Spleen (tissue), 11 donors: ENCODE data around the gene DPYSL4. TPM values are rescaled to one million over a fixed set of nuclear protein-coding genes. Genes with fewer than 3 reads are reported as not detected.

Source experiments
- DNase-seq: peaks from one replicate; pipeline ENCODE4 v3.0.0-alpha.2; 2020
- H3K27ac ChIP-seq, 8 donors: fragments of 200-600 bp; sonication (generic) in 7 of 8; 1 replicate in 4 of 8; 2 replicates in 4 of 8; pipeline versions ENCODE4 v1.5.0 to v1.8.0; 2016 to 2021; ENCODE audit warnings: inconsistent platforms in 4 of 8, mild to moderate bottlenecking in 4 of 8, moderate library complexity in 1 of 8
- H3K27me3 ChIP-seq, 7 donors: fragments of 200-600 bp; sonication (generic) in 6 of 7; replicated peaks in 1 of 7; 1 replicate in 4 of 7; 2 replicates in 3 of 7; pipeline versions ENCODE4 v1.5.0 to v1.8.0; 2016 to 2021; ENCODE audit warnings: inconsistent platforms in 3 of 7, mild to moderate bottlenecking in 1 of 7
- H3K36me3 ChIP-seq, 6 donors: fragments of 200-600 bp; sonication (generic) in 5 of 6; 1 replicate in 4 of 6; 2 replicates in 2 of 6; pipeline versions ENCODE4 v1.5.0 to v1.8.0; 2016 to 2021; ENCODE audit warnings: inconsistent platforms in 2 of 6
- H3K4me1 ChIP-seq, 6 donors: fragments of 200-600 bp; sonication (generic) in 5 of 6; 1 replicate in 3 of 6; 2 replicates in 3 of 6; pipeline versions ENCODE4 v1.5.0 to v1.8.0; 2016 to 2021; ENCODE audit warnings: inconsistent platforms in 3 of 6
- H3K4me3 ChIP-seq, 8 donors: fragments of 200-600 bp; sonication (generic) in 7 of 8; 1 replicate in 4 of 8; 2 replicates in 4 of 8; pipeline versions ENCODE4 v1.5.0 to v1.8.0; 2016 to 2021; ENCODE audit warnings: inconsistent platforms in 4 of 8, mild to moderate bottlenecking in 4 of 8, moderate library complexity in 2 of 8
- H3K9me3 ChIP-seq, 8 donors: fragments of 200-600 bp; sonication (generic) in 7 of 8; 1 replicate in 4 of 8; 2 replicates in 4 of 8; pipeline versions ENCODE4 v1.5.0 to v1.8.0; 2016 to 2021; ENCODE audit warnings: inconsistent platforms in 4 of 8
- POLR2A ChIP-seq, 3 donors: fragments of 450-650 bp; IDR thresholded peaks; one replicate each; pipeline ENCODE4 v1.5.1; 2017; ENCODE audit warnings: antibody characterized with exemption in 3 of 3, mild to moderate bottlenecking in 1 of 3
- POLR2AphosphoS5 ChIP-seq, 3 donors: sonication (generic); formaldehyde crosslinking; IDR thresholded peaks; one replicate each; pipeline ENCODE4 v1.5.1; 2017; ENCODE audit warnings: antibody characterized with exemption in 3 of 3
- WGBS, 5 donors: extraction: QIAGEN DNeasy Blood & Tissue Kit in 3 of 5; methylation state at CpG; one replicate each; pipeline versions ENCODE4 v1.1.5 to v1.1.7; 2013 to 2018; 5-methylcytosine and 5-hydroxymethylcytosine counted together
- intact Hi-C: fragments of 100-400 bp; cut with DNase I; formaldehyde crosslinking; loops from one replicate; pipeline ENCODE4 v1.15.0; 2023; ENCODE audit warnings: low total_unique reads
- polyA plus RNA-seq, 3 donors: library from polyadenylated mRNA; stranded (reverse); fragments of 200-250 nt; gene quantifications; one replicate each; pipeline ENCODE4 v1.2.1, GENCODE V29; 2013
- total RNA-seq, 7 donors: library from RNA; depleted of rRNA in 3 of 7; stranded (reverse); fragments of >200 nt in 3 of 7; fragmentation: NEBNext Ultra II Directional in 4 of 7; extraction: Animal tissue kit (Norgen Biotek cat#: 25700) in 4 of 7; gene quantifications; one replicate each; pipeline versions ENCODE4 v1.1.0 to v1.2.1, GENCODE V29; 2016 to 2021
- TF ChIP-seq, protein P1 (sequence below), 11 experiments: fragments of 200-600 bp in 7 of 11; fragments of 450-650 bp in 4 of 11; sonication (generic) in 4 of 11; IDR thresholded peaks in 8 of 11; conservative IDR thresholded peaks in 3 of 11; 1 replicate in 7 of 11; 2 replicates in 4 of 11; pipeline versions ENCODE4 v1.4.0 to v1.8.0; 2016 to 2021; ENCODE audit warnings: antibody characterized with exemption in 11 of 11, inconsistent platforms in 4 of 11, mild to moderate bottlenecking in 1 of 11
- donor health status: healthy with polysubstance abuse.
- donor health status: DM: no; HTN: no; CAD: no; lungs with moderate emphysema.
- donor health status: DM: no; HTN: no; CAD: no.
- donor health status: Bipolar disorder and iron deficiency.
- donor health status: healthy.
- donor health status: DM: no; HTN: no; CAD: no.
- donor health status: DM: yes; HTN: yes; CAD: no.

DPYSL4 gene
- total and polyA plus RNA-seq, 10 donors = 0.55 to 6.0 (median 1.0) TPM; not detected in 1

DNA sequence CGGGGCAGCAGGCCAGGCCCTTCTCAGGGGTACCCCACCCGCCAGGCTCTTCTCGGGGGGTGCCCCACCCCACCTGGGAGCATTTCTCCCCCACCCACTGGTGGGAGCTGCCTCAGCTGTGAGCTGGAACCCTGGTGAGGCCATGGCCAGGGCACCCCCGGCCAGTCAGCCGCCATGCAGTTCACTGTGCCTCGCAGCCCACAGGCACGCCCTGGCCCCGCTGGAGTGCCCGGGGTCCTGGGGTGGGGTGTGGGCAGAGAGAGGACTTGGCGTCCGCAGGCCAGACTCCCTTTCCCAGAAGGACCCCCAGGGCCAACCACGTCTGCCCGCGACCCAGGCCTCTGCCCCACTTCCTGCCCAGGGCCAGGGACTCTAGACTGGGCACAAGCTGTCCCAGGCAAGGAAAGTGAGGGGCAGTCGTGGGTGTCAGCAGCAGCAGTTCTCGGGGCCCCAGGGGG is 13.1 kb downstream of the DPYSL4 start:
- Histone ChIP-seq H3K4me3 (no peak overlapping the region), H3K9me3 (no peaks in the 10 kb centered on the region), H3K36me3 (no peaks in the 10 kb centered on the region), H3K27me3 (peaks cover 0 to 13% (median 0%) of the 10 kb centered on the region in 7 donors), H3K4me1 (no peaks in the 10 kb centered on the region), H3K27ac (no peak overlapping the region)
- DNase-seq = peak; percentile 73
- TF ChIP-seq POLR2A (IDR thresholded peaks at IDR 0.05) = no peak
- intact Hi-C loops = no loop called here
- 60 to 90% (median 80%) methylated on average over 1 to 16 of the region's 16 CpGs for WGBS, 5 donors

DNA sequence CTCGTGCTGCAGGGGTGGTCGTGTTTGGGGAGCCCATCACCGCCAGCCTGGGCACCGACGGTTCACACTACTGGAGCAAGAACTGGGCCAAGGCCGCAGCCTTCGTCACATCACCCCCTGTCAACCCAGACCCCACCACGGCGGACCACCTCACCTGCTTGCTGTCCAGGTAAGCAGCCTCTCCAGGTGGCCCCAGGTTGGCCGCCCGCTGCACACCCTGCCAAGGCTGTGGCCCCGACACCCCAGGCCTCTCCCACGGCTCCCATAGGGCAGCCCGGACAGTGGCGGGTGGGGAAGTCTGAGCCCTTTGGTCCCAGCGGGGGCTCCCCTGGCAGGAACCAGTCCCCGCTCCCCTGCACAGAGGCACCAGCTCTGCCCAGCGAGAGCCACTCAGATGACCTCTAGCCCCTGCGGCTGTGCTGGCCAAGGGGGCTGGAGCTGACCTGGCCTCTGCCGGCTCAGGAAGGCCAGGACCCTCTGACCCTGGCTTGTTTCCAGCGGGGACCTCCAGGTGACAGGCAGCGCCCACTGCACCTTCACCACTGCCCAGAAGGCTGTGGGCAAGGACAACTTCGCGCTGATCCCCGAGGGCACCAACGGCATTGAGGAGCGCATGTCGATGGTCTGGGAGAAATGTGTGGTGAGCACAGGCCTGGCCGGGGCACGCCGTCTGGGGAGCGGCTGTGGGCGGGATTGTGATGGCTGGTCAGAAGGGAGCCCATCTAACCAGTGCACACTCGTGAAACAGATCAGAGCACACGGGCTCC is 13.8 kb downstream of the DPYSL4 start:
- H3K27me3 ChIP-seq = peaks cover 0 to 13% (median 0%) of the 10 kb centered on the region in 7 donors
- no peaks in the 10 kb centered on the region for H3K9me3 ChIP-seq
- WGBS, 5 donors = 85 to 92% (median 88%) methylated on average over 22 to 35 of the region's 35 CpGs
- no peaks in the 10 kb centered on the region for H3K36me3 ChIP-seq
- peak; percentile 73 for DNase-seq
- intact Hi-C loops = no loop called here
- TF ChIP-seq POLR2A (IDR thresholded peaks at IDR 0.05) (no peak), POLR2AphosphoS5 (IDR thresholded peaks at IDR 0.05) (no peak)
- TF ChIP-seq, protein P1, sequence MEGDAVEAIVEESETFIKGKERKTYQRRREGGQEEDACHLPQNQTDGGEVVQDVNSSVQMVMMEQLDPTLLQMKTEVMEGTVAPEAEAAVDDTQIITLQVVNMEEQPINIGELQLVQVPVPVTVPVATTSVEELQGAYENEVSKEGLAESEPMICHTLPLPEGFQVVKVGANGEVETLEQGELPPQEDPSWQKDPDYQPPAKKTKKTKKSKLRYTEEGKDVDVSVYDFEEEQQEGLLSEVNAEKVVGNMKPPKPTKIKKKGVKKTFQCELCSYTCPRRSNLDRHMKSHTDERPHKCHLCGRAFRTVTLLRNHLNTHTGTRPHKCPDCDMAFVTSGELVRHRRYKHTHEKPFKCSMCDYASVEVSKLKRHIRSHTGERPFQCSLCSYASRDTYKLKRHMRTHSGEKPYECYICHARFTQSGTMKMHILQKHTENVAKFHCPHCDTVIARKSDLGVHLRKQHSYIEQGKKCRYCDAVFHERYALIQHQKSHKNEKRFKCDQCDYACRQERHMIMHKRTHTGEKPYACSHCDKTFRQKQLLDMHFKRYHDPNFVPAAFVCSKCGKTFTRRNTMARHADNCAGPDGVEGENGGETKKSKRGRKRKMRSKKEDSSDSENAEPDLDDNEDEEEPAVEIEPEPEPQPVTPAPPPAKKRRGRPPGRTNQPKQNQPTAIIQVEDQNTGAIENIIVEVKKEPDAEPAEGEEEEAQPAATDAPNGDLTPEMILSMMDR (IDR thresholded peaks at IDR 0.05 in 8 of 11, conservative IDR thresholded peaks at IDR 0.05 in 3 of 11) = no peak
- no peak overlapping the region for H3K4me3 ChIP-seq
- H3K27ac ChIP-seq = no peak overlapping the region
- H3K4me1 ChIP-seq = no peaks in the 10 kb centered on the region

DNA sequence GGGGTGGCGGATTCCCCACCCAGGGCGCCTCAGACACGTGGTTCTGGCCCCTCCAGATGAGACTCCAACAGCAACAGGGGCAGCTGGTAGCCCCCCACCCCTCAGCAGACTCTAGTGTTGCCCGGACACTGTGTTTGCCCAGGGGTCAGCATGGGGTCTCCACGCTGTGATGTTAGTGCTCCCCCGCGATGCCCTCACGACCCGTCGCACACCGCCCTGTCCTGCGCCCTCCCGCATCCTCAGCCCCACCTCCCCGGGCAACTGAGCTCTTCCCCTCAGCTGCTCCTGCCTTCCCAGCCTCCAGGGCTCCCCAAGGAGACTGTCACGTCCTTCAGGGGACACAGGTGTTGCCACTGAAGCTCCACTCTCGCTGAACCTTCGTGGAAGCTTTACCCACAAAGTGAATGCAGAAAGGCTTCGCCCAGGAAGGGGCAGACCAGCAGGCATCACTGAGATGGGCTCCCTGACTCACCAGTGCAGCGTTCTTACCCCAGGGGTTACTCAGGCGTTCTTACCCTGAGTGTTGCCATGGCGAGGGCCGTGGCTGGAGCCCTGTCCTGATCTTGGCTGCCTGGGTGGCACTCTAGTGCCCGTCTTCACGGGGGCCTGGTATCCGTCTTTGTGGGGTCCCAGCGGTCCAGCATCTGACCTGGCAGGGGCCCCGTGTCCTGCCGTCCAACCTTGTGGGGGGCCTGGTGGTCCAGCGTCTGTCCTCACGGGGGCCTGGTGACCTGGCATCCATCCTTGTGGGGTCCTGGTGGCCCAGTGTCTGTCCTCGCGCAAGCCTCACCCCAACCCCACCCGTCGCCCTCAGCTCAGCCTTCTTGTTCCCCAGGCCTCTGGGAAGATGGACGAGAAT is 14.6 kb downstream of the DPYSL4 start:
- Histone ChIP-seq H3K4me1 (no peaks in the 10 kb centered on the region), H3K9me3 (no peaks in the 10 kb centered on the region), H3K36me3 (no peaks in the 10 kb centered on the region), H3K27ac (no peak overlapping the region), H3K4me3 (no peak overlapping the region), H3K27me3 (peaks cover 0 to 11% (median 0%) of the 10 kb centered on the region in 7 donors)
- TF ChIP-seq POLR2A (IDR thresholded peaks at IDR 0.05) (no peak), POLR2AphosphoS5 (IDR thresholded peaks at IDR 0.05) (no peak)
- TF ChIP-seq, protein P1 (IDR thresholded peaks at IDR 0.05 in 8 of 11, conservative IDR thresholded peaks at IDR 0.05 in 3 of 11) = no peak
- intact Hi-C loops = no loop called here
- 85 to 91% (median 89%) methylated on average over 25 to 35 of the region's 35 CpGs for WGBS, 5 donors
- DNase-seq = peak; percentile 67

DNA sequence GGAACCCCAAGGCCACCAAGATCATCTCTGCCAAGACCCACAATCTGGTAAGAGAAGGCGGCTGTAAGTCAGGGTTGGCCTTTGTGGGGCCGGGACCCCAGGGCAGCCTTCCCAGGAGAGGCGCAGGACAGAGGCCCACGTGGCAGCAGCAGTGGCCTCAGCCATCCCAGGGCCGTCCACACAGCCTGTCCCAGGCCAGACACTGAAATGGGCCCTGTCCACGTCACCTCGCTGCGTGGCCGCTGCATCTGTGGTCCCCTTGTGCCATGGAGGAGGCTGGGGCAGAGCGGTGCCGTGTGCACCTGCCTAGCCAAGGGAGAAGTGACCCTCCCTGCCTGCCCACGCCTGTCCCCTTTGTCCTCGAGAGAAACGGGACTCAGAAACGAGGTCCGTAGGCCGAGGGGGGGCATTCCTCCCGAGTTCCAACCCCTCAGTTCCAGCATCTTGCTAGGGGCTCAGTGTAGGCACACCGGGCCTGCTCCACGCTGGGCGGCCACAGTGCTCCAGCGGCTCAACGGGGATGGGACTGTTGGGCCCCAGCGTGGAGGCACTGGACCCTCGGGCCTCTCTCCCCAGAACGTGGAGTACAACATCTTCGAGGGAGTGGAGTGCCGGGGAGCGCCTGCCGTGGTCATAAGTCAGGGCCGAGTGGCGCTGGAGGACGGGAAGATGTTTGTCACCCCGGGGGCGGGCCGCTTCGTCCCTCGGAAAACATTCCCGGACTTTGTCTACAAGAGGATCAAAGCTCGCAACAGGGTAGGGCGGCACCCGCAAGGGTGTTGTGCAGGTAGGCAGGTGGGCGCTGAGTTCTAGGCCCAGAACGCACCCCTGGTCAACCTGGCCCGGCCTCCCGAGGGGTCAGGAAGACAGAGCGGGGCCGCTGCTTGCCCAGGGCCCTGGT is 15.6 kb downstream of the DPYSL4 start:
- Histone ChIP-seq H3K9me3 (no peaks in the 10 kb centered on the region), H3K4me3 (no peak overlapping the region), H3K27me3 (peaks cover 0 to 7% (median 0%) of the 10 kb centered on the region in 7 donors), H3K36me3 (peaks cover 0 to 6% (median 0%) of the 10 kb centered on the region in 6 donors), H3K4me1 (no peaks in the 10 kb centered on the region), H3K27ac (no peak overlapping the region)
- intact Hi-C loops = no loop called here
- TF ChIP-seq POLR2AphosphoS5 (IDR thresholded peaks at IDR 0.05) (no peak), POLR2A (IDR thresholded peaks at IDR 0.05) (no peak)
- TF ChIP-seq, protein P1 (IDR thresholded peaks at IDR 0.05 in 8 of 11, conservative IDR thresholded peaks at IDR 0.05 in 3 of 11) = no peak
- peak; percentile 73 for DNase-seq
- 84 to 91% (median 88%) methylated on average over 39 to 48 of the region's 48 CpGs for WGBS, 5 donors
